GM23338 (cell line): ENCODE data around the gene POMT2. TPM values are rescaled to one million over a fixed set of nuclear protein-coding genes. Genes with fewer than 3 reads are reported as not detected.

ENCODE experiments used
- ATAC-seq: fragments of 200-7000 bp; cut with Tn5 transposase; 3 replicates; pipeline ENCODE4 v1.9.1; 2020
- DNase-seq: peaks from one replicate; pipeline ENCODE4 v3.0.0-alpha.2; 2015; ENCODE audit warnings: low spot score
- H2AFZ ChIP-seq: fragments of 200-600 bp; sonication (generic); 2 replicates; pipeline ENCODE4 v1.8.0; 2016; ENCODE audit warnings: antibody characterized with exemption, mild to moderate bottlenecking, moderate library complexity
- H3F3A ChIP-seq: fragments of 200-600 bp; sonication (generic); replicated peaks from 2 replicates; pipeline ENCODE4 v1.8.0; 2017; ENCODE audit warnings: antibody characterized with exemption, mixed run types, low read depth
- H3K27ac ChIP-seq: fragments of 200-600 bp; sonication (generic); 2 replicates; pipeline ENCODE4 v1.6.1; 2016; ENCODE audit warnings: low read depth
- H3K27me3 ChIP-seq: fragments of 200-600 bp; sonication (generic); 2 replicates; pipeline ENCODE4 v1.8.0; 2016; ENCODE audit warnings: mild to moderate bottlenecking, mixed run types, moderate library complexity; ENCODE audit not compliant: insufficient read depth
- H3K36me3 ChIP-seq: fragments of 200-600 bp; sonication (generic); 2 replicates; pipeline ENCODE4 v1.8.0; 2016; ENCODE audit warnings: mild to moderate bottlenecking; ENCODE audit not compliant: insufficient read depth
- H3K4me1 ChIP-seq: fragments of 200-600 bp; sonication (generic); 2 replicates; pipeline ENCODE4 v1.8.0; 2016; ENCODE audit warnings: mild to moderate bottlenecking, moderate library complexity; ENCODE audit not compliant: insufficient read depth
- H3K4me2 ChIP-seq: fragments of 200-600 bp; sonication (generic); 2 replicates; pipeline ENCODE4 v1.7.1; 2017; ENCODE audit warnings: mixed run types
- H3K4me3 ChIP-seq: fragments of 200-600 bp; sonication (generic); 2 replicates; pipeline ENCODE4 v1.6.1; 2016; ENCODE audit warnings: mixed run types
- H3K79me2 ChIP-seq: fragments of 200-600 bp; sonication (generic); replicated peaks from 2 replicates; pipeline ENCODE4 v1.8.0; 2017; ENCODE audit warnings: mild to moderate bottlenecking; ENCODE audit not compliant: insufficient read depth
- H3K9me2 ChIP-seq: fragments of 200-600 bp; sonication (generic); 2 replicates; pipeline ENCODE4 v1.8.0; 2017; ENCODE audit not compliant: insufficient read depth
- H4K20me1 ChIP-seq: fragments of 200-600 bp; sonication (generic); replicated peaks from 2 replicates; pipeline ENCODE4 v1.8.0; 2017; ENCODE audit warnings: mild to moderate bottlenecking; ENCODE audit not compliant: insufficient read depth
- H3K27ac Mint-ChIP-seq: 2 replicates; pipeline ENCODE4 v1.8.0; 2020; ENCODE audit warnings: inconsistent platforms, mild to moderate bottlenecking, moderate library complexity, mixed read lengths
- H3K27me3 Mint-ChIP-seq: 3 replicates; pipeline ENCODE4 v1.8.0; 2022; ENCODE audit warnings: low read depth, mild to moderate bottlenecking, moderate library complexity, mixed read lengths, inconsistent platforms; ENCODE audit not compliant: insufficient read depth, poor library complexity
- H3K36me3 Mint-ChIP-seq: 3 replicates; pipeline ENCODE4 v1.8.0; 2021; ENCODE audit warnings: low read depth, mild to moderate bottlenecking, inconsistent platforms, moderate library complexity, mixed read lengths
- H3K4me1 Mint-ChIP-seq: 3 replicates; pipeline ENCODE4 v1.8.0; 2020; ENCODE audit warnings: mild to moderate bottlenecking, inconsistent platforms, mixed read lengths
- H3K4me3 Mint-ChIP-seq: 3 replicates; pipeline ENCODE4 v1.8.0; 2021; ENCODE audit warnings: moderate library complexity, mild to moderate bottlenecking, inconsistent platforms, mixed read lengths
- H3K9me3 Mint-ChIP-seq: 3 replicates; pipeline ENCODE4 v1.8.0; 2020; ENCODE audit warnings: moderate library complexity, mild to moderate bottlenecking, inconsistent platforms, mixed read lengths
- CREB1 ChIP-seq: fragments of 250-450 bp; sonication (Bioruptor Pico); IDR thresholded peaks from 2 replicates; pipeline ENCODE4 v1.5.0; 2020; ENCODE audit warnings: low read depth, mild to moderate bottlenecking, moderate library complexity
- EZH2 ChIP-seq: fragments of 200-600 bp; sonication (generic); IDR thresholded peaks from one replicate; pipeline ENCODE4 v1.8.0; 2017; ENCODE audit warnings: antibody characterized with exemption, mild to moderate bottlenecking, low read depth; ENCODE audit not compliant: unreplicated experiment
- EZH2phosphoT487 ChIP-seq: fragments of 200-600 bp; sonication (generic); IDR thresholded peaks from one replicate; pipeline ENCODE4 v1.8.1; 2018; ENCODE audit warnings: antibody characterized with exemption; ENCODE audit not compliant: unreplicated experiment
- JUNB ChIP-seq: IDR thresholded peaks from one replicate; pipeline ENCODE4 v1.6.1; 2016; ENCODE audit warnings: antibody characterized with exemption; ENCODE audit not compliant: unreplicated experiment
- NANOG ChIP-seq: IDR thresholded peaks from 2 replicates; pipeline ENCODE4 v1.6.1; 2016; ENCODE audit warnings: antibody characterized with exemption, borderline replicate concordance
- POLR2AphosphoS5 ChIP-seq: IDR thresholded peaks from 2 replicates; pipeline ENCODE4 v1.6.1; 2016; ENCODE audit warnings: antibody characterized with exemption, low read depth
- STAT1 ChIP-seq: IDR thresholded peaks from one replicate; pipeline ENCODE4 v1.6.1; 2016; ENCODE audit warnings: antibody characterized with exemption; ENCODE audit not compliant: unreplicated experiment
- ZNF114 ChIP-seq: fragments of 250-450 bp; sonication (Bioruptor Pico); IDR thresholded peaks from 2 replicates; pipeline ENCODE4 v1.5.0; 2020; ENCODE audit warnings: mild to moderate bottlenecking, moderate library complexity
- ZNF331 ChIP-seq: fragments of 250-450 bp; sonication (Bioruptor Pico); IDR thresholded peaks from 2 replicates; pipeline ENCODE4 v1.5.0; 2020; ENCODE audit warnings: low read depth, mild to moderate bottlenecking, moderate library complexity
- polyA plus RNA-seq: library from polyadenylated mRNA; unstranded; fragments of >200 nt; fragmentation: Nextera tagmentation; extraction: Ambion mirVana; gene quantifications from 2 replicates; pipeline ENCODE4 v1.2.1, GENCODE V29; 2016
- total RNA-seq: library from RNA; depleted of rRNA; stranded (reverse); fragments of >200 nt; shearing (Covaris generic); gene quantifications from 2 replicates; pipeline ENCODE4 v1.2.3, GENCODE V29; 2014
- TF ChIP-seq, protein P1 (sequence below), 2 experiments: fragments of 200-600 bp in 1 of 2; sonication (generic) in 1 of 2; conservative IDR thresholded peaks; 2 replicates each; pipeline versions ENCODE4 v1.5.1 to v1.6.1; 2016 to 2017; ENCODE audit warnings: antibody characterized with exemption in 2 of 2, low read depth in 2 of 2, mild to moderate bottlenecking in 2 of 2, moderate library complexity in 1 of 2
- TF ChIP-seq, protein P2 (sequence below): IDR thresholded peaks from one replicate; pipeline ENCODE4 v1.6.1; 2018; ENCODE audit warnings: antibody characterized with exemption; ENCODE audit not compliant: unreplicated experiment
- TF ChIP-seq, protein P3 (sequence below): IDR thresholded peaks from 2 replicates; pipeline ENCODE4 v1.6.1; 2016; ENCODE audit warnings: antibody characterized with exemption

POMT2 gene
- total and polyA plus RNA-seq, 2 experiments from 2014 or later: 24.3 to 29.9 TPM

DNA sequence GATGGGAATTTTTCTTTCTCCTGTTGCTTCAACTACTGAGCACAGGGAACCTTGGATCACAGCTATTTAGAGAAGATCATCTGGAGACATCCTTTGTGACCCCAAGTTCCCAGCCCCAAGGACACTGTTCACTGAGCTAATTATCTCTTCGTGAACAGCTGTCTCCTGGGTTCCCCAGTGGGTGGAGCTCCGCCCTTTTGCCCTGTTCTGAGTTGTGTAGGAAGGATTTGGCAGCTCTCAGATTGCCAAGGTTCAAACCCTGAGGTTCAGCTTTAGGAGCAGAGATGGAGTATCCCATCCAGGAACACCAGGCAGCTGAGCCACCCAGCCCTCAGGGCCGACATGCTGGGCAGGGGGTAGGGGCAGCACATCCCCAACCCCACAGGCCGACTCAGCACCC, 81.7 kb downstream of the POMT2 start:
- H3K36me3 Mint-ChIP-seq: no peaks in the 10 kb centered on the region
- no peak overlapping the region for H3K27ac Mint-ChIP-seq
- H3K9me3 Mint-ChIP-seq: no peaks in the 10 kb centered on the region

More for the DNA sequence above, 81.7 kb downstream of the POMT2 start:
- no peaks in the 10 kb centered on the region for H3K4me1 ChIP-seq
- H3K27me3 ChIP-seq: no peaks in the 10 kb centered on the region
- Mint-ChIP-seq H3K27me3 (peaks cover 7% of the 10 kb centered on the region), H3K4me3 (no peak overlapping the region), H3K4me1 (no peaks in the 10 kb centered on the region)
- H3K27ac ChIP-seq: no peak overlapping the region
- H3K4me3 ChIP-seq: no peak overlapping the region
- no peak overlapping the region for H2AFZ ChIP-seq
- no peaks in the 10 kb centered on the region for H3F3A ChIP-seq
- H3K4me2 ChIP-seq: no peak overlapping the region
- ATAC-seq (no peak), DNase-seq (no peak)
- TF ChIP-seq CREB1 (CRISPR knock-in tag): no peak
- no peak for TF ChIP-seq POLR2AphosphoS5
- TF ChIP-seq, protein P1, sequence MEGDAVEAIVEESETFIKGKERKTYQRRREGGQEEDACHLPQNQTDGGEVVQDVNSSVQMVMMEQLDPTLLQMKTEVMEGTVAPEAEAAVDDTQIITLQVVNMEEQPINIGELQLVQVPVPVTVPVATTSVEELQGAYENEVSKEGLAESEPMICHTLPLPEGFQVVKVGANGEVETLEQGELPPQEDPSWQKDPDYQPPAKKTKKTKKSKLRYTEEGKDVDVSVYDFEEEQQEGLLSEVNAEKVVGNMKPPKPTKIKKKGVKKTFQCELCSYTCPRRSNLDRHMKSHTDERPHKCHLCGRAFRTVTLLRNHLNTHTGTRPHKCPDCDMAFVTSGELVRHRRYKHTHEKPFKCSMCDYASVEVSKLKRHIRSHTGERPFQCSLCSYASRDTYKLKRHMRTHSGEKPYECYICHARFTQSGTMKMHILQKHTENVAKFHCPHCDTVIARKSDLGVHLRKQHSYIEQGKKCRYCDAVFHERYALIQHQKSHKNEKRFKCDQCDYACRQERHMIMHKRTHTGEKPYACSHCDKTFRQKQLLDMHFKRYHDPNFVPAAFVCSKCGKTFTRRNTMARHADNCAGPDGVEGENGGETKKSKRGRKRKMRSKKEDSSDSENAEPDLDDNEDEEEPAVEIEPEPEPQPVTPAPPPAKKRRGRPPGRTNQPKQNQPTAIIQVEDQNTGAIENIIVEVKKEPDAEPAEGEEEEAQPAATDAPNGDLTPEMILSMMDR (conservative IDR thresholded peaks at IDR 0.05; ENCODE audit: low read depth in 2 of 2): no peak
- TF ChIP-seq, protein P2, sequence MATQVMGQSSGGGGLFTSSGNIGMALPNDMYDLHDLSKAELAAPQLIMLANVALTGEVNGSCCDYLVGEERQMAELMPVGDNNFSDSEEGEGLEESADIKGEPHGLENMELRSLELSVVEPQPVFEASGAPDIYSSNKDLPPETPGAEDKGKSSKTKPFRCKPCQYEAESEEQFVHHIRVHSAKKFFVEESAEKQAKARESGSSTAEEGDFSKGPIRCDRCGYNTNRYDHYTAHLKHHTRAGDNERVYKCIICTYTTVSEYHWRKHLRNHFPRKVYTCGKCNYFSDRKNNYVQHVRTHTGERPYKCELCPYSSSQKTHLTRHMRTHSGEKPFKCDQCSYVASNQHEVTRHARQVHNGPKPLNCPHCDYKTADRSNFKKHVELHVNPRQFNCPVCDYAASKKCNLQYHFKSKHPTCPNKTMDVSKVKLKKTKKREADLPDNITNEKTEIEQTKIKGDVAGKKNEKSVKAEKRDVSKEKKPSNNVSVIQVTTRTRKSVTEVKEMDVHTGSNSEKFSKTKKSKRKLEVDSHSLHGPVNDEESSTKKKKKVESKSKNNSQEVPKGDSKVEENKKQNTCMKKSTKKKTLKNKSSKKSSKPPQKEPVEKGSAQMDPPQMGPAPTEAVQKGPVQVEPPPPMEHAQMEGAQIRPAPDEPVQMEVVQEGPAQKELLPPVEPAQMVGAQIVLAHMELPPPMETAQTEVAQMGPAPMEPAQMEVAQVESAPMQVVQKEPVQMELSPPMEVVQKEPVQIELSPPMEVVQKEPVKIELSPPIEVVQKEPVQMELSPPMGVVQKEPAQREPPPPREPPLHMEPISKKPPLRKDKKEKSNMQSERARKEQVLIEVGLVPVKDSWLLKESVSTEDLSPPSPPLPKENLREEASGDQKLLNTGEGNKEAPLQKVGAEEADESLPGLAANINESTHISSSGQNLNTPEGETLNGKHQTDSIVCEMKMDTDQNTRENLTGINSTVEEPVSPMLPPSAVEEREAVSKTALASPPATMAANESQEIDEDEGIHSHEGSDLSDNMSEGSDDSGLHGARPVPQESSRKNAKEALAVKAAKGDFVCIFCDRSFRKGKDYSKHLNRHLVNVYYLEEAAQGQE: no peak
- TF ChIP-seq ZNF331: no peak
- TF ChIP-seq ZNF114 (CRISPR knock-in tag): no peak
- TF ChIP-seq, protein P3, sequence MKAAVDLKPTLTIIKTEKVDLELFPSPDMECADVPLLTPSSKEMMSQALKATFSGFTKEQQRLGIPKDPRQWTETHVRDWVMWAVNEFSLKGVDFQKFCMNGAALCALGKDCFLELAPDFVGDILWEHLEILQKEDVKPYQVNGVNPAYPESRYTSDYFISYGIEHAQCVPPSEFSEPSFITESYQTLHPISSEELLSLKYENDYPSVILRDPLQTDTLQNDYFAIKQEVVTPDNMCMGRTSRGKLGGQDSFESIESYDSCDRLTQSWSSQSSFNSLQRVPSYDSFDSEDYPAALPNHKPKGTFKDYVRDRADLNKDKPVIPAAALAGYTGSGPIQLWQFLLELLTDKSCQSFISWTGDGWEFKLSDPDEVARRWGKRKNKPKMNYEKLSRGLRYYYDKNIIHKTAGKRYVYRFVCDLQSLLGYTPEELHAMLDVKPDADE: no peak
- TF ChIP-seq JUNB: no peak
- no peak for TF ChIP-seq STAT1
- TF ChIP-seq EZH2: no peak
- TF ChIP-seq EZH2phosphoT487: no peak
- no peak for TF ChIP-seq NANOG
- no peaks in the 10 kb centered on the region for H3K9me2 ChIP-seq
- no peaks in the 10 kb centered on the region for H3K36me3 ChIP-seq
- H3K79me2 ChIP-seq: no peaks in the 10 kb centered on the region
- H4K20me1 ChIP-seq: no peaks in the 10 kb centered on the region
